HEK293 (cell line): ENCODE measurements around the gene KCNMA1.

ENCODE experiments used
- ATF2 ChIP-seq: fragments of 450-650 bp; formaldehyde crosslinking; IDR thresholded peaks from 2 replicates; pipeline ENCODE4 v1.5.1; 2016; ENCODE audit warnings: missing biosample characterization, missing genetic modification characterization, low read depth
- CTCF ChIP-seq: fragments of 450-650 bp; formaldehyde crosslinking; IDR thresholded peaks from 2 replicates; pipeline ENCODE4 v1.5.1; 2016; ENCODE audit warnings: missing biosample characterization, missing genetic modification characterization
- MEIS1 ChIP-seq: sonication (generic); formaldehyde crosslinking; IDR thresholded peaks from 2 replicates; pipeline ENCODE4 v1.8.1; 2022; ENCODE audit warnings: missing genetic modification reagents, mild to moderate bottlenecking, borderline replicate concordance
- REST ChIP-seq: fragments of 450-650 bp; formaldehyde crosslinking; IDR thresholded peaks from 2 replicates; pipeline ENCODE4 v1.5.1; 2016; ENCODE audit warnings: missing biosample characterization, missing genetic modification characterization
- TSHZ1 ChIP-seq: fragments of 450-650 bp; formaldehyde crosslinking; IDR thresholded peaks from 2 replicates; pipeline ENCODE4 v1.5.1; 2016; ENCODE audit warnings: missing biosample characterization, missing genetic modification characterization, borderline replicate concordance
- YY1 ChIP-seq: fragments of 450-650 bp; formaldehyde crosslinking; IDR thresholded peaks from 2 replicates; pipeline ENCODE4 v1.5.1; 2018; ENCODE audit warnings: missing biosample characterization, missing genetic modification characterization
- ZBTB21 ChIP-seq: fragments of 450-650 bp; formaldehyde crosslinking; IDR thresholded peaks from 2 replicates; pipeline ENCODE4 v1.5.1; 2017; ENCODE audit warnings: missing biosample characterization, missing genetic modification characterization
- ZNF184 ChIP-seq: fragments of 450-650 bp; IDR thresholded peaks from 2 replicates; pipeline ENCODE4 v1.5.1; 2018; ENCODE audit warnings: missing biosample characterization, mild to moderate bottlenecking, missing genetic modification characterization
- ZNF274 ChIP-seq, 2 experiments: fragments of 200-500 bp in 1 of 2; fragments of 450-650 bp in 1 of 2; sonication (Bioruptor generic) in 1 of 2; formaldehyde crosslinking in 1 of 2; IDR thresholded peaks; 2 replicates each; pipeline versions ENCODE4 v1.5.1 to v1.6.1; 2014 to 2016; ENCODE audit warnings: borderline replicate concordance in 1 of 2, inconsistent platforms in 1 of 2, low read length in 1 of 2, missing biosample characterization in 1 of 2, missing genetic modification characterization in 1 of 2
- ZNF292 ChIP-seq: fragments of 450-650 bp; formaldehyde crosslinking; IDR thresholded peaks from 2 replicates; pipeline ENCODE4 v1.5.1; 2016; ENCODE audit warnings: low read depth, missing biosample characterization, missing genetic modification characterization, borderline replicate concordance
- ZNF404 ChIP-seq: fragments of 450-650 bp; formaldehyde crosslinking; IDR thresholded peaks from 2 replicates; pipeline ENCODE4 v1.5.1; 2017; ENCODE audit warnings: missing biosample characterization, missing genetic modification characterization
- ZNF610 ChIP-seq: fragments of 450-650 bp; formaldehyde crosslinking; IDR thresholded peaks from 2 replicates; pipeline ENCODE4 v1.5.1; 2016; ENCODE audit warnings: missing biosample characterization, missing genetic modification characterization, borderline replicate concordance
- ZNF830 ChIP-seq: fragments of 450-650 bp; IDR thresholded peaks from 2 replicates; pipeline ENCODE4 v1.5.0; 2018; ENCODE audit warnings: missing biosample characterization, missing genetic modification characterization, low read depth, mild to moderate bottlenecking, moderate library complexity

- no peak for TF ChIP-seq REST
- TF ChIP-seq ZNF274 (IDR thresholded peaks at IDR 0.05; ENCODE audit: low read length): no peak
- no peak for TF ChIP-seq ZNF274 (tag by site-specific recombination; IDR thresholded peaks at IDR 0.05; ENCODE audit: borderline replicate concordance)
- TF ChIP-seq ZNF830 (tag by site-specific recombination): no peak
- TF ChIP-seq TSHZ1 (tag by site-specific recombination): no peak
- TF ChIP-seq CTCF (tag by site-specific recombination): no peak
- TF ChIP-seq ZNF404 (tag by site-specific recombination): no peak
- TF ChIP-seq MEIS1 (CRISPR knock-in tag): no peak
- no peak for TF ChIP-seq ZNF184 (tag by site-specific recombination)
- TF ChIP-seq ATF2 (tag by site-specific recombination): no peak
- no peak for TF ChIP-seq YY1 (tag by site-specific recombination)
- no peak for TF ChIP-seq ZNF610
- no peak for TF ChIP-seq ZNF292
- no peak for TF ChIP-seq ZBTB21 (tag by site-specific recombination)
Measured at GRCh38 chr10:77197544-77197943, 440.1 kb downstream of the KCNMA1 start.
